Activated CD8-positive, alpha-beta memory T cell treated with anti-CD3 and anti-CD28 coated beads for 24 hours (primary cell): ENCODE data around the gene ADISSP.

Experiments
- DNase-seq: peaks from one replicate; pipeline ENCODE4 v3.0.0-alpha.2; 2020

The ADISSP gene

GRCh38 chr20:3734111-3734843 lies 33.3 kb downstream of the ADISSP start:
- DNase-seq: no peak

- no peak for DNase-seq
These were observed 34.2 kb downstream of the ADISSP start for GRCh38 chr20:3733119-3733995.

- no peak for DNase-seq
These were observed 35.0 kb downstream of the ADISSP start, which contains the start of gene HSPA12B for GRCh38 chr20:3732327-3733118. TSS of gene HSPA12B (plus strand) at chr20:3732685. CDS start at chr20:3738675, 5,990 bp downstream.

GRCh38 chr20:3731944-3732326 lies 35.6 kb downstream of the ADISSP start:
- no peak for DNase-seq

GRCh38 chr20:3730803-3731672 lies 36.5 kb downstream of the ADISSP start:
- no peak for DNase-seq

- DNase-seq: no peak
These were observed 37.6 kb downstream of the ADISSP start for GRCh38 chr20:3729811-3730540.

GRCh38 chr20:3729378-3729777 lies 38.2 kb downstream of the ADISSP start:
- no peak for DNase-seq

- no peak for DNase-seq
These were observed 38.7 kb downstream of the ADISSP start for GRCh38 chr20:3728876-3729275.

GRCh38 chr20:3728354-3728753 lies 39.2 kb downstream of the ADISSP start:
- DNase-seq: no peak

- no peak for DNase-seq
These were observed 40.0 kb downstream of the ADISSP start for GRCh38 chr20:3727401-3728021.

- DNase-seq: no peak
These were observed 43.2 kb downstream of the ADISSP start for GRCh38 chr20:3724356-3724755.

GRCh38 chr20:3723284-3723683 lies 44.3 kb downstream of the ADISSP start:
- no peak for DNase-seq

- DNase-seq: no peak
These were observed 45.6 kb downstream of the ADISSP start for GRCh38 chr20:3721912-3722311.

- DNase-seq: no peak
These were observed 46.9 kb downstream of the ADISSP start for GRCh38 chr20:3720626-3721025.

GRCh38 chr20:3720068-3720467 lies 47.5 kb downstream of the ADISSP start:
- no peak for DNase-seq

- no peak for DNase-seq
These were observed 48.5 kb downstream of the ADISSP start for GRCh38 chr20:3719046-3719445.

GRCh38 chr20:3716195-3716834 lies 51.2 kb downstream of the ADISSP start:
- DNase-seq: no peak

- no peak for DNase-seq
These were observed 53.5 kb downstream of the ADISSP start for GRCh38 chr20:3714092-3714491.

GRCh38 chr20:3712279-3712873 lies 55.2 kb downstream of the ADISSP start, which contains the start of gene SIGLEC1:
TSS of gene SIGLEC1 (minus strand) at chr20:3712600. CDS start at chr20:3707128, 5,472 bp downstream.
- no peak for DNase-seq

- no peak for DNase-seq
These were observed 56.0 kb downstream of the ADISSP start for GRCh38 chr20:3711484-3711941.
